Activated B cell treated with CpG ODN at 0.5 μM for 24 hours (primary cell): ENCODE measurements around the gene TUBB2A. TPM values are rescaled to one million over a fixed set of nuclear protein-coding genes. Genes with fewer than 3 reads are reported as not detected.

Experiments
- ATAC-seq: fragments of 200-7000 bp; cut with Tn5 transposase; one replicate; pipeline ENCODE4 v1.10.0; 2021; ENCODE audit warnings: low read depth, mild to moderate bottlenecking, moderate library complexity
- CTCF ChIA-PET: fragments of 350-600 bp; sonication (Branson Sonifier 250); formaldehyde crosslinking; loops from one replicate; lab custom pipeline; 2021; ENCODE audit warnings: antibody characterized with exemption; lab: Charles Lee
- POLR2A ChIA-PET: fragments of 350-600 bp; sonication (Branson Sonifier 250); formaldehyde crosslinking; loops from one replicate; lab custom pipeline; 2021; ENCODE audit warnings: antibody characterized with exemption; lab: Charles Lee
- DNase-seq: peaks from one replicate; pipeline ENCODE4 v3.0.0; 2022
- H3K27ac Mint-ChIP-seq: one replicate; pipeline ENCODE4 v1.8.0; 2020; ENCODE audit warnings: mixed read lengths
- H3K27me3 Mint-ChIP-seq: one replicate; pipeline ENCODE4 v1.8.0; 2021; ENCODE audit warnings: mixed read lengths
- H3K36me3 Mint-ChIP-seq: one replicate; pipeline ENCODE4 v1.8.0; 2021; ENCODE audit warnings: low read depth, mixed read lengths
- H3K4me1 Mint-ChIP-seq: one replicate; pipeline ENCODE4 v1.8.0; 2021; ENCODE audit warnings: mixed read lengths
- H3K4me3 Mint-ChIP-seq: one replicate; pipeline ENCODE4 v1.8.0; 2020; ENCODE audit warnings: mild to moderate bottlenecking, mixed read lengths
- H3K9me3 Mint-ChIP-seq: one replicate; pipeline ENCODE4 v1.8.0; 2020; ENCODE audit warnings: mixed read lengths
- CTCF ChIP-seq: fragments of 200-600 bp; IDR thresholded peaks from one replicate; pipeline ENCODE4 v1.8.0; 2022; ENCODE audit warnings: antibody characterized with exemption, mild to moderate bottlenecking
- intact Hi-C: fragments of 100-400 bp; cut with micrococcal nuclease; formaldehyde crosslinking; loops from one replicate; pipeline ENCODE4 v1.15.1; 2024
- total RNA-seq: library from RNA; stranded (reverse); gene quantifications from 2 replicates; pipeline ENCODE4 v1.2.3, GENCODE V29; 2022

Gene TUBB2A
- 3.3 TPM in 2 replicates for total RNA-seq

GRCh38 chr6:3157131-3157933 is at the start of gene TUBB2A:
TUBB2A (minus strand) TSS chr6:3157544; CDS start chr6:3157463, 81 bp downstream.
- POLR2A ChIA-PET: interaction anchor here (0.6 to 1.2 kb wide), 6 partner anchors 38 to 864 kb away, joined by 3 to 5 read pairs (median 4); partner anchors contain the start of genes BPHL, PSMG4 and RIPK1

GRCh38 chr6:3206339-3207015 is 49.1 kb upstream of the TUBB2A start:
- CTCF ChIA-PET: no interaction called here
- H3K9me3 Mint-ChIP-seq: peaks cover 12% of the 10 kb centered on the region
- H3K4me1 Mint-ChIP-seq: peaks cover 40% of the 10 kb centered on the region
- ATAC-seq (no peak), DNase-seq (no peak)
- POLR2A ChIA-PET: no interaction called here
- H3K27ac Mint-ChIP-seq: no peak overlapping the region
- no peak for TF ChIP-seq CTCF
- intact Hi-C loops: no loop called here
- H3K27me3 Mint-ChIP-seq: peaks cover 9% of the 10 kb centered on the region
- H3K36me3 Mint-ChIP-seq: peaks cover 12% of the 10 kb centered on the region
- H3K4me3 Mint-ChIP-seq: no peak overlapping the region

More at GRCh38 chr6:3157131-3157933, at the start of gene TUBB2A:
- DNase-seq (peak; percentile 91), ATAC-seq (peak; percentile 89)
- CTCF ChIA-PET: interaction anchor here (0.6 to 1.3 kb wide), 5 partner anchors 30 to 104 kb away, joined by 3 to 5 read pairs (median 3); partner anchors contain the start of gene PSMG4
- Mint-ChIP-seq H3K9me3 (no peaks in the 10 kb centered on the region), H3K27me3 (peaks cover 3% of the 10 kb centered on the region), H3K4me1 (peaks cover 31% of the 10 kb centered on the region), H3K27ac (peak within 1 kb of the TSS; percentile 83), H3K36me3 (no peaks in the 10 kb centered on the region), H3K4me3 (peak within 1 kb of the TSS; percentile 85)
- intact Hi-C loops: loop anchor here (1.0 to 5.0 kb wide), 6 partner anchors 31 to 977 kb away; partner anchors contain the start of genes BPHL and ECI2
- TF ChIP-seq CTCF: no peak

- no peak for TF ChIP-seq CTCF
- H3K36me3 Mint-ChIP-seq: peaks cover 12% of the 10 kb centered on the region
Measured at GRCh38 chr6:3205913-3206312, 48.6 kb upstream of the TUBB2A start.

GRCh38 chr6:3204921-3205320 is 47.6 kb upstream of the TUBB2A start:
- intact Hi-C loops: no loop called here
- no peak overlapping the region for H3K27ac Mint-ChIP-seq
- H3K36me3 Mint-ChIP-seq: peaks cover 12% of the 10 kb centered on the region
- CTCF ChIA-PET: interaction anchor here (0.9 kb wide), 1 partner anchor 65 kb away, joined by 3 read pairs; no protein-coding TSS in a partner anchor
- no peak for TF ChIP-seq CTCF
- no peak for ATAC-seq
- peaks cover 9% of the 10 kb centered on the region for H3K27me3 Mint-ChIP-seq
- no peak overlapping the region for H3K4me3 Mint-ChIP-seq
- peaks cover 12% of the 10 kb centered on the region for H3K9me3 Mint-ChIP-seq
- peaks cover 39% of the 10 kb centered on the region for H3K4me1 Mint-ChIP-seq
- POLR2A ChIA-PET: no interaction called here
- DNase-seq: no peak

More at GRCh38 chr6:3205913-3206312, 48.6 kb upstream of the TUBB2A start:
- Mint-ChIP-seq H3K4me3 (no peak overlapping the region), H3K27me3 (peaks cover 9% of the 10 kb centered on the region), H3K4me1 (peaks cover 40% of the 10 kb centered on the region), H3K27ac (no peak overlapping the region), H3K9me3 (peaks cover 12% of the 10 kb centered on the region)
- ATAC-seq: no peak
- CTCF ChIA-PET: interaction anchor here (0.9 kb wide), 1 partner anchor 66 kb away, joined by 3 read pairs; no protein-coding TSS in a partner anchor
- intact Hi-C loops: no loop called here
- POLR2A ChIA-PET: no interaction called here
- no peak for DNase-seq
